AG10803 (cell line): ENCODE measurements around the gene ADAM11.
A peak's percentile ranks its signal among the peaks of the same experiment; 100 is the strongest.
"Not testable (repeated sequence)": the region's sequence is repeated elsewhere in the genome, so short reads cannot be mapped to it uniquely, and the experiment has no call there.

ENCODE experiments used
- DNase-seq: peaks from one replicate; pipeline ENCODE4 v3.0.0; 2010; ENCODE audit warnings: low read depth
- H3K4me3 ChIP-seq: 2 replicates; pipeline ENCODE4 v1.5.1; 2011; ENCODE audit warnings: mild to moderate bottlenecking, low read length, control low read depth
- TF ChIP-seq, protein P1 (sequence below): conservative IDR thresholded peaks from 2 replicates; pipeline ENCODE4 v1.5.1; 2011; ENCODE audit warnings: mild to moderate bottlenecking, low read length, control low read depth, inconsistent platforms

ADAM11 gene

DNA sequence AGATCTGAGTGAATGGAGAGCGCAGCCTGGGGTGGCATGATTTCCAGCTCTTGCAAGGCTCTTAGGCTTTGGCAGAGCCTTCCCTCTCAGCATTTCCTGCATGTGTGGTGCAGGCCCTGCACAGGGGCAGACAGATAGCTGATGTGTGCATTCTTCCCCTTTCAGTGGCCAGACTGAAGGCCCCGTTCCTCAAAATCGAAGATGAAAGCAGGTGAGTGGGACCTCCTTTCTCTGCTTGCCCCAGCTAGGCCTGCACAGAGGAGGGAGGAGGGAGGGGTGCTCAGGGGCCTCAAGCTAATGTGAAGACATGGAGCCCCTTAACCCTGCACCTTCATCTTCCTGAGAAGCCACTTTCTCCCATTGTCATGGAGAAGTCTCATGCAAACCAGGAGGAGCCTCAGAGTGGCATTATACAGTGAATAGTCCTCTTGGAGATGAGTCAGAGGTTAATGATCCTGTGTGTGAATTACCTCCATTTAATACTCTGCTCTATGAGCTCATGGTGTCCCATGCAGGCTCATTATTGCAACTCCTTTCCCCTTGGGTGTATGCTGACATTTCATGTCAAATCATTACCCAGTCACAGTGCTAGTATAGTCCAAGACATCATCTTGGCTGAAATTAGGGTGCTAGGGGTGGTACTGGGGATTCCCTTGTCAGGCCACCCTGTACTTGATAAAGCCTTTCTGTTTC lies 20.4 kb upstream of the ADAM11 start:
- H3K4me3 ChIP-seq, result no peak overlapping the region
- TF ChIP-seq, protein P1, sequence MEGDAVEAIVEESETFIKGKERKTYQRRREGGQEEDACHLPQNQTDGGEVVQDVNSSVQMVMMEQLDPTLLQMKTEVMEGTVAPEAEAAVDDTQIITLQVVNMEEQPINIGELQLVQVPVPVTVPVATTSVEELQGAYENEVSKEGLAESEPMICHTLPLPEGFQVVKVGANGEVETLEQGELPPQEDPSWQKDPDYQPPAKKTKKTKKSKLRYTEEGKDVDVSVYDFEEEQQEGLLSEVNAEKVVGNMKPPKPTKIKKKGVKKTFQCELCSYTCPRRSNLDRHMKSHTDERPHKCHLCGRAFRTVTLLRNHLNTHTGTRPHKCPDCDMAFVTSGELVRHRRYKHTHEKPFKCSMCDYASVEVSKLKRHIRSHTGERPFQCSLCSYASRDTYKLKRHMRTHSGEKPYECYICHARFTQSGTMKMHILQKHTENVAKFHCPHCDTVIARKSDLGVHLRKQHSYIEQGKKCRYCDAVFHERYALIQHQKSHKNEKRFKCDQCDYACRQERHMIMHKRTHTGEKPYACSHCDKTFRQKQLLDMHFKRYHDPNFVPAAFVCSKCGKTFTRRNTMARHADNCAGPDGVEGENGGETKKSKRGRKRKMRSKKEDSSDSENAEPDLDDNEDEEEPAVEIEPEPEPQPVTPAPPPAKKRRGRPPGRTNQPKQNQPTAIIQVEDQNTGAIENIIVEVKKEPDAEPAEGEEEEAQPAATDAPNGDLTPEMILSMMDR, result no peak
- peak; percentile 23 for DNase-seq

DNA sequence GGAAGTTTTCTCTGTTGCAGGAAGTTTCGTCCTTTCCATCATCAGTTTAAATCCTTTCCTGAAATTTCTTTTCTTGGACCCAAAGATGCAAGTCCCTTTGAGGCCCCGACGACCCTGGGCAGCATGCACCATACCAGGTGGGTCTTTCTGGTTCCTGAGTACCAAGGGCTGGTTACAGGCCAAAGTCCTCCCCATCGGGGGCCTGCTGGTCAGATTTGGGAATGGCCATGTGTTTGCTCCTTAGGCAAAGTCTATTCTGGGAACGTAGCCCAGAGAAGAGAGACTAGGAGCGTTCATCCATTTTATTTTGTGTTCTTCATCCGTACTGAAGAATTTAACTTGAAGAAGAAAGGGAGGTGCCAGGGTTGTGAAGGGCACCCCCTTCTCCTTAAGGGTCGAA lies 17.5 kb upstream of the ADAM11 start:
- TF ChIP-seq, protein P1, result no peak
- H3K4me3 ChIP-seq, result no peak overlapping the region
- no peak for DNase-seq

DNA sequence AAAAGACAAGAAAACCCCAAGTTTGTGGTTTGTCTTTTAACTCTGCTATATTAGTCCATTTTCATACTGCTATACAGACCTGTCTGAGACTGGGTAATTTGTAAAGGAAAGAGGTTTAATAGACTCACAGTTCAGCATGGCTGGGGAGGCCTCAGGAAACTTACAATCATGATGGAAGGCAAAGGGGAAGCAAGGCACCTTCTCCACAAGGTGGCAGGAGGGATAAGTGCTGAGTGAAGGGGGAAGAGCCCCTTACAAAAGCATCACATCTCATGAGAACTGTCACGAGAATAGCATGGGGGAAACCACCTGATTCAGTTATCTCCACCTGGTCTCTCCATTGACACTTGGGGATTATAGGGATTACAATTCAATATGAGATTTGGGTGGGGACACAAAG lies 13.5 kb upstream of the ADAM11 start:
- H3K4me3 ChIP-seq, result no peak overlapping the region
- no peak for DNase-seq
- TF ChIP-seq, protein P1, result no peak

DNA sequence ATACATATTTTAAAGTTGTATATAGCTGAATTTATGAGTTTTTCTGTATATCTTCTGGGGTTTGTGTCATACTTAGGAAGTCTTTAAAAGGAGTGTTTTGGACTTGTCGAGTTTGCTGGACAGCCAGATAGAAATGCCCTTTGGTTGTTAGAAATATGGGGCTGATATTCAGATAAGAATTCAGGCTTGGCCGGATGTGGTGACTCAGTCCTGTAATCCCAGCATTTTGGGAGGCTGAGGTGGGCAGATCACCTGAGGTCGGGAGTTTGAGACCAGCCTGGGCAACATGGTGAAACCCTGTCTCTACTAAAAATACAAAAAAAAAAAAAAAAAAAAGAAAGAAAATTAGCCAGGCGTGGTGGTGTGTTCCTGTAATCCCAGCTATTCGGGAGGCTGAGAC lies 13.1 kb upstream of the ADAM11 start:
- DNase-seq, H3K4me3 ChIP-seq: not testable (repeated sequence)

DNA sequence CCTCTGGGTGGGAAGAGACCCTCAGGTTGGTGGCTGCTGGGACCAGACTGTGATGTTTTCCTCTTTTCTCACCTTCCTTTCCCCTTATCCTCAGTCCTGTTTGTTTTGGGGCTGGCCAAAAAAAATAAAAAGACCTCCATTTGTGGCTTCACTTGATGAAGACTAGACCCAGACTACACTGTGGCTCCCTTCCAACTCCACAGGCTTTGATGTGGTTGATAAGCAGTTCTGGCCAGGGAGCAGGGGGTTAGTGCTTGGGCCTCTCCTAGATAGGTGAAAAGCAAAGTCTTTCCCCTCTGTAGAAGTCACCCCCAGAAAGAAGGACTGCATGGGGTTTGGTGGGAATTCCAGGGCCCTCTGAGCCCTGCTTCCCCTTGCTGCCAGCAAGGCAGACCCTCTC lies 11.2 kb upstream of the ADAM11 start:
- DNase-seq, result no peak
- TF ChIP-seq, protein P1, result no peak
- H3K4me3 ChIP-seq, result no peak overlapping the region

DNA sequence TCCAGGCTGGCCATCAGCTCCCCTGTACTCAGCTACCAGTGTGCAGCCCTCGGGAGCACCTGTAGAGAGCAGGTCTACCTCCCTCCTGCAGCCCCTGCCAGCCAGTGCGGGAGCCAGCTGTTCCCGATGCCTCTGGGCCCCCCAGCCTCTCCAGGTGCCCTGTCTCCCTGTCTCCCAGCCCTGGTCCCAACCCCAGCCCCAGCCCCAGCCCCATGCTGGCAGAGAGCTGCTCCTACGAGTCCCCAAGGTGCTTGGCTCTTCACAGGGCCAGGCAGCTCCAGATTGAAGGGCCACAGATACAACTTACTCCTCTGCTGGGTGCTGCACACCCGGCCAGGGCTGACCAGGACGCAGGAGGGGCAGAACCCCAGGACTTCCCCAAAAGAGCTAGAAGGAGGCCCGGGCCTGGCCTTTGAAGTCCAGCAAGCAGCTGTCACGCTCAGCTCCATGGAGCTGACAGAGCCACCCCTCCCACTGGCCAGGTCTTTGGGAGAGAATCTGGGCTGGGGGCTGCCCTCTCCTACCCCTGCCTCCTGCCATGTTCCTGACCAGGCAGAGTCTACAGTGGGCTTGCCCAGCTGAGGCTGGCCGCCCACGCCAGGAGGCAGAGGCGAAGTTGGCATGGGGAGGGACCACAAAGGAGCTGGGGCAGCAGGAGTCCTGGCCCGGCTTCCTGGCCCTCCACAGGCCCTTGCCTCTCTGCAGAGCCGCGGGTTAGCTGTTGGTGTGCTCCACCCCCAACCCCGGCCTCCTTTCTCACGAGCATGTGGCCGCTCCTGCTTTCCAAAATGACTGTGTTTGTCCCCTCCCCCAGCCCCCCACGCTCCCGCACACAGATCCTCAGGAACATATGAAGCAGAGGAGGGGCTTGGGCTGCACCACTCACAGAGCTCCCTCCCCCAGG lies 9.5 kb upstream of the ADAM11 start:
- H3K4me3 ChIP-seq, result no peak overlapping the region
- TF ChIP-seq, protein P1, result no peak
- DNase-seq, result no peak

DNA sequence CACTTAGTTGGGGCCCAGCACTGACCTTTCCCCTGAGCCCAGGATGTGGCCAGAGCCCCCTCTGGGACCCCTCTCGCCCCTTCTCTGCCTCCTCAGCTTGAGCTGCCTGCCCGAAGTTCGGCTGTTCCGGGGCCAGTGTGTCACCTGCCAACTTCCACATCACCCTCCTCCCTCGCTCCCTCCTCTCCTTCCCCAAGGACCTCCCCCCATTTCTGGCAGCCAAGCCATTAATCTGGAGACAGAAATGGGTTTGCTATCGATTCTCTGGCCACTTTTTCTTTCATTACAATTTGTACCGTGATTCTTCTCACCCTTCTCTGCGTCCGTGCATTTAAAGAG lies 8.8 kb upstream of the ADAM11 start:
- TF ChIP-seq, protein P1, result no peak
- no peak for DNase-seq
- no peak overlapping the region for H3K4me3 ChIP-seq
